GM19043 (cell line): Measurements from ENCODE around the gene PAM16.
"Not testable (repeated sequence)": the region's sequence is repeated elsewhere in the genome, so short reads cannot be mapped to it uniquely, and the experiment has no call there.

Experiments used
- ATAC-seq: cut with Tn5 transposase; IDR thresholded peaks from one replicate; pipeline ENCODE4 v1.9.1; 2021; ENCODE audit warnings: low read depth; ENCODE audit not compliant: unreplicated experiment

PAM16 gene

DNA sequence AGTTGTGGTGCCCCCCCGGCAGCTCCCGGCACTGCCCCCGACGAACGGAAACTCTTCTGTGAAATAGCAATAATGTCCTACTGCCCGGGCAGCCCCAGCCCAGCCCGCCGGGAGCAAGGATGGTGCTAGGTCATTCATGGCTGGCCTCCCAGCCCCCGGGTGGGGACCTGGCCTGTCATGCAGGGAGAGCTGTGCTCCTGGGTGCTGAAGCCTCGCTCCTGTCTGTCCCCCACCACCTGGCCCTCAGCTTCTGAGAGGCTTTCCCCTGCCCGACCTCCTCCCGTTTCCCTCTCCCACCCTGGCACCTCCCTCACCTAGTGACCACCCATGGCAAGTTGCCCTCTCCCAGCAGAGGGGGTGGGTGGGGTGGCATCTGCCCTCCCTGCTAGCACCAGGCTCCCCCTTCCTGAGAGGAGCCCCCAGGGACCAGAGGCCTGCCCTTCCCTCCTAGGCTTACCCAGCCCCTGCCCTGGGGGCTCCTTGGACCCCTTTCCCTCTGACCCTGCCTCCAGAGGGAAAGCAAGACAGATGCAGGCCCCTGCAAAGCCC lies 13.5 kb downstream of the PAM16 start:
- no peak for ATAC-seq

DNA sequence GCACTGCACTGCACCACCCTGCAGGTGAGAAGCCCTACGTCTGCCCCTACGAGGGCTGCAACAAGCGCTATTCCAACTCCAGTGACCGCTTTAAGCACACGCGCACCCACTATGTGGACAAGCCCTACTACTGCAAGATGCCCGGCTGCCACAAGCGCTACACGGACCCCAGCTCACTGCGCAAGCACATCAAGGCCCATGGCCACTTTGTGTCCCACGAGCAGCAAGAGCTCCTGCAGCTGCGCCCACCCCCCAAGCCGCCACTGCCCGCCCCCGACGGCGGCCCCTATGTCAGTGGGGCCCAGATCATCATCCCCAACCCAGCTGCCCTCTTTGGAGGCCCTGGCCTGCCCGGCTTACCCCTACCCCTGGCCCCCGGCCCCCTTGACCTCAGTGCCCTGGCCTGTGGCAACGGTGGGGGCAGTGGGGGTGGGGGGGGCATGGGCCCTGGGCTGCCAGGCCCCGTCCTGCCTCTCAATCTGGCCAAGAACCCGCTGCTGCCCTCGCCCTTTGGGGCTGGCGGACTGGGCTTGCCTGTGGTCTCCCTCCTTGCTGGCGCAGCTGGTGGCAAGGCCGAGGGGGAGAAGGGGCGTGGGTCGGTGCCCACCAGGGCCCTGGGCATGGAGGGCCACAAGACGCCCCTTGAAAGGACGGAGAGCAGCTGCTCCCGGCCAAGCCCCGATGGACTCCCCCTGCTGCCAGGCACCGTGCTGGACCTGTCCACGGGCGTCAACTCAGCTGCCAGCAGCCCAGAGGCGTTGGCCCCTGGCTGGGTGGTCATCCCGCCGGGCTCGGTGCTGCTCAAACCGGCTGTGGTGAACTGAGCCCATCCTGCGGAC lies 14.2 kb downstream of the PAM16 start:
- ATAC-seq, result no peak

DNA sequence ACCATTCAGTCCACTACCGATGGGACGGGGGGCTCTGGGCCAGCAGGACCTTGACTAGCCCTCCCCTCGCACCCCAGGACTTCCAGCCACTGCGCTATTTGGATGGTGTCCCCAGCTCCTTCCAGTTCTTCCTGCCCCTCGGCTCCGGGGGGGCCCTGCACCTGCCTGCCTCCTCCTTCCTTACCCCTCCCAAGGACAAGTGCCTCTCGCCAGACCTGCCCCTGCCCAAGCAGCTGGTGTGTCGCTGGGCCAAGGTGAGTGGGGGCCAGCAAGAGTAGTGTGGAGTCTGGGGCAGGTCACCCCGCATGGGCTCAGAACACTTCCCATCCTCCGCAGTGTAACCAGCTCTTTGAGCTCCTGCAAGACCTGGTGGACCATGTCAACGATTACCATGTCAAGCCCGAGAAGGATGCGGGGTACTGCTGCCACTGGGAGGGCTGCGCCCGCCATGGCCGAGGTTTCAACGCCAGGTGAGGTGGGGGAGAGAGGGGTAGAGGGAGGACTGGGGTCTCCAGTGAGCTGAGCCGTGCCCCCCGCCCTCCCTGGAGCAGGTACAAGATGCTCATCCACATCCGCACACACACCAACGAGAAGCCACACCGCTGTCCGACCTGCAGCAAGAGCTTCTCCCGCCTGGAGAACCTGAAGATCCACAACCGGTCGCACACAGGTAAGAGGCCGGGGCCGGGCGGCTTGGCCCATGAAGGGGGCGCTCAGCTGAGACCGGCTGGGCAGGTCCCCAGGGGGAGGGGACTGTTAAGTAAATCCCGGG lies 16.2 kb downstream of the PAM16 start:
- no peak for ATAC-seq

DNA sequence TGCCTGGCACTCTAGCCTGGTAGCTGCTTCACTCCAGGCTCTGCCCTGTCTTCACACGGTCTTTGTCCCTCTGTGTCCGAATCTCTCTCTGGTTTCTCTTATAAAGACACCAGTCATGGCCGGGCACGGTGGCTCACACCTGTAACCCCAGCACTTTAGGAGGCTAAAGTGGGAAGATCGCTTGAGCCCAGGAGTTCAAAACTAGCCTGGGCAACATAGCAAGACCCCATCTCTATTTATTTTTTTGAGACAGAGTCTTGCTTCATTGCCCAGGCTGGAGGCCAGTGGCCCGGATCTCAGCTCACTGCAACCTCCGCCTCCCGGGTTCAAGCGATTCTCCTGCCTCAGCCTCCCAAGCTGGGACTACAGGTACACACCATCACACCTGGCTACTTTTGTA lies 17.4 kb downstream of the PAM16 start:
- ATAC-seq, result not testable (repeated sequence)

DNA sequence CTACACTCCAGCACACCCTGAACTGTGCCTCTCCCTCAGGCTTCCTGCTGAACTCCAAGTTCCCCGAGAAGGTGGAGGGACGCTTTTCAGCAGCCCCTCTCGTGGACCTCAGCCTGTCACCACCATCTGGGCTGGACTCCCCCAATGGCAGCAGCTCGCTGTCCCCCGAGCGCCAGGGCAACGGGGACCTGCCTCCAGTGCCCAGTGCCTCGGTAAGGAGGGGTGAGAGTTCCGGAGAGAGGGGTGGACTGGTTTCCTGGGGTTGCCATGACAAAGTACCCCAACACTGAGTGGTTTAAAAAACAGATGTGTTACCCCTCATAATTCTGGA lies 17.8 kb downstream of the PAM16 start:
- no peak for ATAC-seq

DNA sequence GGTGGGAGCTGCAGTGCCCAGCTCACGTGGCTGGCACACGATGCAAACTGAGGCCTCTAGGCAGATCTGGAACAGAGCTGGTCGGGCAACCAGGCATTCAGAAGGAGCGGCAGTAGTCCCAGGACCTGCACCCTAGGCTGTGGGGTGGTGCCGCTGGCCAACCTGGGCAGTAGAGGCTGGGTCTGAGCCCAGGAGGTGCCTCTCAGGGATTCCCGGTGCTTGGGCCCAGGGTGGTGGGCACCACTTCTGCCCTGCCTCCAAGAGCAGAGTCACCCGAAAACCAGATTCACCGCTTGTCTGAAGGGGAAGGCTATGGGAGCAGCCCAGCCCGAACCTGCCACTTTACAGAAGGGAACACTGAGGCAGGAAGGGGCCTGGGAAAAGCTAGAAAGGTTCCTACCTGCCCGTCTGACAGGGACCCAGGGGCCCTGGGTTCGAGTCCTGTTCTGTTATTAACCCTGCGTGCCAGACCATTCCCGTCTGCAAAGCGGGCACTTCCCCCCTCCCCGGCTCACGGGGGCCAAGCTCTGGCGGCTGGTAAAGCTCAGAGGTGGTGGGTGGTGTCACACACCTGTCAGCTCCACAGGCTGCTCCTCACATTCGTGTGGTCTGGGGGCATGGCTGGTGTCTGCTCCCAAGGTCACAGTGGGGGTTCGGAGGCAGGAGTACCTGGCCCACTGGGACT lies 18.4 kb downstream of the PAM16 start:
- no peak for ATAC-seq

DNA sequence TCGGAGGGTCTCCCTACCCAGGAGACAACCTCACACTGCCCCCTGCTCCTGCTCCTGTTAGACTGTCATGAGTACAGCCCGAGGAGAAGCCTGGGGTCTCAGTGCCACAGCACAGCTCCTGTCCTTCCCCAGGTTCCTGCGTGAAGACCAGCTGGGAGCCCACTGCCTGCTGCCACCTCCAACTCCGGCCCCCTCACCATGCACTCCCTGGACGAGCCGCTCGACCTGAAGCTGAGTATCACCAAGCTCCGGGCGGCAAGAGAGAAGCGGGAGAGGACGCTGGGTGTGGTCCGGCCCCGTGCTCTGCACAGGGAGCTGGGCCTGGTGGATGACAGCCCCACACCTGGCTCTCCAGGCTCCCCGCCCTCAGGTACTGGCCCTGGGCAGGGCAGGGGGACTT lies 19.0 kb downstream of the PAM16 start:
- ATAC-seq, result no peak

DNA sequence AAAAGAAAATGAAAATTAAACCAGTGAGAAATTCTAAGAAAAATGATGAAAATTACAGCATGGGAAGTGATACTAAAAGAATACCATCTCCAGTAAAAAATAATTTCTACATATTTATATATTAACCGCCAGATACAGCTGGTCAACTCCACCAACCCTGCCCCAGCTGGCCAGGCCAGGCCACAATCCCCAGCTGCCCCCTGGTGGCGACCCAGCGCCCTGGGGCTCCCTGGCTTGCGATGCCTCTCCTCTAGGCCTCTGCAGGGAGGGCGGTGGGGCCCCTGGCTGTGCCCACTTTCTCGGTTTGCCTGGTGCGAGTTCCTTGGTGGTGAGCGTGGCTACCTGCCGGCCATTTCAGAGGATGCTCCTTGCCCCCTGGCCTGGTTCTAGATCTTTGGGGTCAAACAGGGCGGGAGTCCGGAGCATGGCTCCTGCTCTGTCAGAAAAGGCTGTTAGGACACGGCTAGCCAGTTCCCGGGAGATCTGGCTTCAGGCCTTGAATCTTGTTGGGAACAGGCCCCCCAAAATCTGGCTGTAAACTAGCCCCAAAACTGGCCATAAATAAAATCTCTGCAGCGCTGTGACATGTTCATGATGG lies 20.7 kb downstream of the PAM16 start:
- no peak for ATAC-seq

DNA sequence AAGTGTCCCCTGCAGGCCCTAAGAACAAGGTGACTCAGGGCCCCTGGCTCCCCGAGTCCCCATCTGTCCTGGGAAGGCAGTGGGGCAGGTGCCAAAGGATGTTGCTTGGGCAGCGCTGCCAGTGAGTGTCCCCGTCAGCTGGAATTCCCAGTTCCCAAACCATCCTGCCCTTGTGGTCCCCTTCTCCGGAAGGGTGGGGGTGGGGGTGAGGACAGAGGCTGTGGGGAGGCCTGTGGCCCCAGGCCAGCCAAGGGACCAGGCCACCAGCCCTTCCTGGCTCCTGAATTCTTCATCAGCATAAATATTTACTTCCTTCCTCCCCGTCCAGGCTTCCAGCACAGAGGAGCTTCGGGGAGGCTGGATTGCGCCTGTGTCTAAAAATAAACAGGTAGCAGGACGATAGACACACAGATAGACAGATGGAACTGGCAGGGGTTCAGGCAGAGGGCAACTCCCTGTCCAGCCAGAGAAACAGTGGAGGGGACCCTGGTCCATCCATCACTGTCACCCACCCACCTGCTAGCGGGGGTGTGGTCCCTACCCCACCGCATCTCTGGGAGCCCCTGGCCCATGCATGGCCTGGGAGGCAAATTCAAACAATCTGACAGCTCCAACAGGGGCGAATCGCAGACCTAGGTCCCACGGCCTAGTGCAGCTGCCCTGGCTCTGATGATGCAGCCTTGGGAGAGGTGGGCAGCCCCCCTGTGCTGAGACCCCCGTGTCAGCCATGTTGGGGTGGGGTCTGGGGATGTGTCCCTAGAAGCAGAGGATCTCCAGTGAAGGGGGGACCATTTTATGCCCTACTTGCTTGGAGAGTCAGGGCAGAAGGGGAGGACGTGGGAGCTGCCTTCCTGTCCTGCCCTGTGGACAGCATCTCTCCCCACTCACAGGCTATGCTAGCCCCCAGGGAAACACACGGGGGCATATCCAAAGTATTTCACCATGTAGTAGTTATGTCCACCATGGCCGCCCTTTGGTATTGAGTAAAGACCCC lies 22.0 kb downstream of the PAM16 start:
- ATAC-seq, result no peak

DNA sequence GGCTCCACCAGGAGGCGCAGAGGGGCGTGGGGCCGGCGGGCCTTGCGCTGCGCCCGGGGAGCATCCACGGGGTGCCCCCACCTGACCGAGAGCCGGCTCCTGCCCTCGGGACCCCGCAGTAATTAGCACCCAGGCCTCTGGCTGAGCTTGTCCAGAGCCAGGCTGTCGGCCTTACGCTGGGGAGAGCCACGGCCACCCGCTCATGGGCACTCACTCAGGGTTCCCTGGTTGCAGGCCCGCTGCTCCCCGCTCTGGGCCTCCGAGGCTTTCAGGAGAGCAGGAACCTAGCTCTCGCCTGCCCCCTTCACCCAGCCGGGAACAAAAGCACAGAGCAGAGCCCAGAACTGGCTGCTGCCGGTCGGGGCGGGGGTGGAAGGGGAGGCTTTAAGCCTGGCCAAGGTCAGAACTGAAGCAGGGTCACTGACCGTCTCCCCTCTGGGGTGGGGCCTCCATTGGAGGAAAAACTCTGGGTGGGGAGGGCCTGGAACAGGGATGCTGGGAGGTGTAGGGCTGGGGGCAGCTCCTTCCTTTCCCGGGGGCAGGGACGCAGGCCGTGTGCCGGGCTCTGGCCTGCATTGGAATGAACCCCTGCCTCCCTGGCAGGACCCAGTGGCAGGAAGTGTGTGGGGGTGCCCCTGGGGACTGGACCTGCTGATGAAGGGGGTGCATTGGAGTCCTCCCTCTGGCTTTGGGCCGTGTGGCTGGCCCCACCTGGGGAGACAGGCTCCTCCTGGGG lies 22.9 kb downstream of the PAM16 start:
- no peak for ATAC-seq

DNA sequence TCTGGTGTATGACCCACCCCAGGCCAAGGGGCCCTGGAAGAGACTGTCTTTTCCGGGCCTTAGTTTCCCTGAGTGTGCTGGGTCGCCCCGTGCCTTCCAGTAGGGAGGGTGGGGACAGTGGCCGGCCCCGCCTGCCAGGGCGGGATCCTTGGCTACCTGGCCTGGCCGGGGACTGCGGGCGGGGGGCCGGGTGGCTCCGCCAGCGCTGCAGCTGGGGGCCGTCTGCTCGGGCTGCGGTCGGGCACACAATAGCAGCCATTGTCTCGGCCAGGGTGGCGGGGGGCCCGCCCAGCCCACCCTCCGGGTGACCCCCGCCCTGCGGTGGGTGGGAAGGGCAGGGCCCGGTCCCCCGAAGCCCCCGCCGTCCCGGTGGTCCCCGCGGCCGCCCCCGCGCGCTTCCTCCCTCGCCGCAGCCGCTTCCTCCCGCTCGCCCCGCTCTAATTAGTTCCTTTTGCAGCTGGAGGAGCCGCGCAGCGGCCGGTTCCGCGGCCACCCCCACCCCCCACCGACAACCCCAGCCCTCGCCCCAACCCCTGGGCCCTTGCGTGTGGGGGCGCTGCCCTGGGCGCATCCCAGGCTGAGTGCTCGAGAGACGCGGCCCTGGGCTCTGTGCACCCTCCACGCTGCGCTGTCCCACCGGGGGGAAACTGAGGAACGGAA lies 23.6 kb downstream of the PAM16 start:
- ATAC-seq, result no peak

DNA sequence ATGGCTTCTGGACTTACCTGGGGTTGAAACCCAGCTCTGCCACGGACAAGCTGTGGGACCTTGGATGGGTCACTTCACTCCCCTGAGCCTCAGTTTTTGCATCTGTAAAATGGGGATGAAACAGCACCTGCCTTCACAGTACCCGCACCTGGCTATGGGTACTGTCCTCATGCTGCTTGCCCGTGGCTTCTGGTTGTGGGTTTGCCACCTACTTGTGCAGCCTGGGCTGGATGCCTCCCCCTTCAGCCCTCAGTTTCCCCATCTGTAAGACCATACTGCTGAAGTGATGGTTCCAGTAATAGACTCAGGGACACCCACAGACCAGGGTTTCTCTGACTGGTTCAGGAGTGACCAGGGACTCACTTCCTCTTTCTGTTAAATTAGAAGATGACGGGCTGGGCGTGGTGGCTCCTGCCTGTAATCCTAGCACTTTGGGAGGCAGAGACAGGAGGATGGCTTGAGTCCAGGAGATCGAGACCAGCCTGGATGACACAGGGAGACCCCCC lies 25.8 kb downstream of the PAM16 start:
- no peak for ATAC-seq

DNA sequence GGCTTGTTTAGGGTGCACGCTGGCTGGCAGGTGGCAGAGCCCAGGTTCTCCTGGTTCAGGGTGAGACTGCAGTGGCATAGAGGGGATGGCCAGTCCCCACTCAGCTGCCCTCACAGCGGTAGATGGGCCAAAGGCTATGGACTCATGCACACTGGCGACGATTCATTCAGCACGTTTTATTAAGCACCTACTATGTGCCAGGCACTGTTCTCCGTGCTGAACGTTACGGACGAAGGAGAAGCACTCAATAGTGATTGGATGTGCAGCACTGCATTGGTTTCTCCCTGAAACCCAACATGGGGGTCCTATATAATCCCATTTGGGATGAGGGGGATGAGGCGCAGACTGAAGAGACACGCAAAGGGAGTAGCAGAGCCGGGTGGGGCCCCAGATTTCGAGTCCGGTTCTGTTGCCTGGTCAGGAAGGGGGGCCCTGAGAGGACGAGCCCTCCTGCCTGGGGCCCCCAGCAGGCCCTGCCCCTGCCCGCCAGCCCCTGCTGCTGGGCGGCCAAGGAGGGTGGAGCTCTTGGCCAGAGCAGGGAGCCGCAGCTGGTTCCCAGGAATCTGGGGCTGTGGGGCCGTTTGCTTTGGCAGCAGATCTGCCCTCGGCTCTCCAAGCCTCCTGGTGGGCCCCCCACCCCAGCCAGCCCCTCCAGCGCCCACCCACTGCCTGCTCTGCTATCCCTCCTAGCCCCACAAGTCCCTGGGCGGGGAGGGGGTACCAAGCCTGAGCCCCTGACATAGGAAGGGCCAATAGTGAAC lies 26.4 kb downstream of the PAM16 start:
- ATAC-seq, result no peak

DNA sequence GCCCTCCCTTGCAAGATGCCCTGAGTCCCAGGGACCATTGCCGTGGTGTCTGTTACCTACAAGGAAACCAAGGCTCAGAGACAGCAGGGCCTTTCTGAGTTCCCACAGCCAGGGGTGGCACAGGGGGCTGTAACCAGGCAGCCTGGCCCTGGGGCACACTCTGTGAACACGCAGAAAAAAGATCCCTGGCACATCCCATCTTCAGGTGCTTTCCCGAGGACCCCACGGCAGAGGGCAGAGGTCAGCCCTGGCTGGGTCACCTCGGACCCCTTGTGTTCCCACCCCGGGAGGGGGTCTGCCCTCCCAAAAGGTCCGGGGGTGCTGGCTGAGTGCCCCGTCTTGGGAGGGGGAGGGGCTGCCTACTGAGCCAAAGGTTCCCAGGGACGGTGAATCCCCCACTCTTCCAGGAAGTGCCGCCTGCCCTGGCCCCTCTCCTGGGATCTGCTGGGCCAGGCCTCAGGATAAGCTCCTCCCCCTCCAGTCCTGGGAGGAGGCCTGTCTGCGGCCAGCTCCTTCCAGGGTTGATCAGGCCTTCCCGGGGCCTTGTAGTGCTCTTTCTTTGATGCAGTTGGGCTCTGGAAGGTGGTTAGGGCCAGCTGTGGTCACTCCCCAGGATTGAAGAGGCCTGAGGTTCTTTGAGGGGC lies 27.2 kb downstream of the PAM16 start:
- no peak for ATAC-seq

DNA sequence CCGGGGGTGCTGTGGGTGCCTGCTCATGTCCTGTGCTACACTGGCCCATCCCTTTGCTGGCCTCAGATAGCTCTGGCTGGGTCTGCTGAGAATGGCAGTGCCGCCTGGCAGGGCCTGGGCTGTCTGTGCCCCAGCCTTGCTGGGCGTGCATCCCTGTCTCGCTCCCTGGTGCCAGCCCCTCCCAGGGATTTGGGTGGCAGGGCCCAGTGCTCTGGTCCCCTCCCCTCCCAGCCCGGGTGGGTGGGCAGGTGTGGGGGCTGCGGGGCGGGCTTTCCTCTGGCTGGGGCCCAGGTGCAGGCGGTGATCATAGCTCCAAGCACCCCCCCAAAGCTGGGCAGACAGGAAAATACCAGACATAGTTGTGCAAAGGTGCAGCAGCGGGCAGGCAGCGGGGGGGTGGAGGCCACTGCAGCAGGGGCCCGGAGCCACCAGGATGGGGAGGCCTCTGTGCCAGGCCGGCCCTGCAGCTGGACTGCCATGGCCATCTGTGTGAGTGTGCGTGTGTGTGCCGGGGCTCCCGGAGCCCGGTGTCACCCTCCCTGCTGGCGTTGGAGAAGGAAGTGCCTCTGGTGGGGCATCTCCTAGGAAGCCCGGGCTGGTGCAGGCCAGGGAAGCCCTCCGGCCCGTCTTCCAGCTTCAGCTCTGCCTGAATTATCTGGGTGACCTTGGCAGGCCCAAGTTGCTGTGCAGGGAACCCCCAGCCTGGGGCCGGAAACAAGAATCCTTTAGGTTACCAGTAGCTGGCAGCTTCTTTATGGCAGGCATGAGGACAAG lies 27.9 kb downstream of the PAM16 start:
- ATAC-seq, result no peak
